HG02840 (cell line): ENCODE data around the gene SHISAL1.

ENCODE experiments used
- ATAC-seq: cut with Tn5 transposase; IDR thresholded peaks from one replicate; pipeline ENCODE4 v1.9.1; 2021; ENCODE audit warnings: mild to moderate bottlenecking, moderate library complexity, moderate number of reproducible peaks; ENCODE audit not compliant: unreplicated experiment, low FRiP score

The SHISAL1 gene

GRCh38 chr22:44344407-44344806, 31.7 kb upstream of the SHISAL1 start:
- no peak for ATAC-seq

- ATAC-seq, result no peak
Measured at GRCh38 chr22:44342347-44342956, 29.7 kb upstream of the SHISAL1 start.

- no peak for ATAC-seq
Measured at GRCh38 chr22:44341431-44342346, 28.9 kb upstream of the SHISAL1 start.

GRCh38 chr22:44340271-44341239, 27.8 kb upstream of the SHISAL1 start:
- ATAC-seq, result no peak

- ATAC-seq, result no peak
Measured at GRCh38 chr22:44338906-44339305, 26.2 kb upstream of the SHISAL1 start.

GRCh38 chr22:44338177-44338810, 25.5 kb upstream of the SHISAL1 start:
- no peak for ATAC-seq

GRCh38 chr22:44337678-44338004, 24.9 kb upstream of the SHISAL1 start:
- ATAC-seq, result no peak

- no peak for ATAC-seq
Measured at GRCh38 chr22:44336962-44337677, 24.4 kb upstream of the SHISAL1 start.

- ATAC-seq, result no peak
Measured at GRCh38 chr22:44335903-44336803, 23.4 kb upstream of the SHISAL1 start.

- ATAC-seq, result no peak
Measured at GRCh38 chr22:44335066-44335839, 22.5 kb upstream of the SHISAL1 start.

GRCh38 chr22:44333847-44334635, 21.3 kb upstream of the SHISAL1 start:
- no peak for ATAC-seq

GRCh38 chr22:44332946-44333345, 20.2 kb upstream of the SHISAL1 start:
- ATAC-seq, result no peak

GRCh38 chr22:44331881-44332714, 19.3 kb upstream of the SHISAL1 start:
- ATAC-seq, result no peak

- no peak for ATAC-seq
Measured at GRCh38 chr22:44330744-44331660, 18.3 kb upstream of the SHISAL1 start.

- no peak for ATAC-seq
Measured at GRCh38 chr22:44330188-44330743, 17.5 kb upstream of the SHISAL1 start.
